Measurements from ENCODE around the gene RBBP8NL. TPM values are rescaled to one million over a fixed set of nuclear protein-coding genes. Genes with fewer than 3 reads are reported as not detected.

The RBBP8NL gene
- total RNA-seq, 1 experiment from 2014 or later, result not detected

DNA sequence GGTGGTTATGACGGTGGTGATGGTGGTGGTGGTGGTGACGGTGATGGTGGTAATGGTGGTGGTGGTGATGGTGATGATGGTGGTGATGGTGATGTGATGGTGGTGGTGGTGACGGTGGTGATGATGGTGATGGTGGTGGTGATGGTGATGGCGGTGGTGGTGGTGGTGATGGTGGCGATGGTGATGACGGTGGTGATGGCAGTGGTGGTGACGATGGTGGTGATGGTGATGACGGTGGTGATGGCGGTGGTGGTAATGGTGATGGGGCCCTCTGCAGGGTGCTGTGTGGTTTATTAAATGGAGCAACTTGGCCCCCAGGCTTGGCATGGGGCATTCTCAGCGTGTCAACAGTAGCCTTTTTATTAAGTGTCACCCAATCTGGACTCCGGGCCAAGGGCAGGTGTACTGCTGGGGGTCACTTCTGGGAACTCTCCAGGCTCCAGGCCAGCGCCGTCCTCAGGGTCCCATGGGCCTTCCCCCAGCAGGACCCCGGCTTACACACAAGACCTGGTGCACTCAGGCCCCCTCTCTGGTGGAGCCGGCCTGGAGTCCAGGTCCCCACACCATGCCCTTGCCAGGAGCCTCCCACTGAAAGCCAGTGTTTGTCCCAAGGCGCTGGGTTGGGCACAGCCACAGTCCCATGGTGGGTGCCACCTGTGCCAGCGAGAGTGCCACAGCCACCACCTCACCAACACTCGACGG lies 29.1 kb downstream of the RBBP8NL start:
- no TSS peak for BruUV-seq (replicated peaks)
- no peaks in the 10 kb centered on the region for H3K36me3 ChIP-seq (ENCODE audit: control insufficient read depth, insufficient read depth, low read length)
- in situ Hi-C loops (cut with HindIII; ENCODE audit: low pct_unique_long_range_greater_than_20kb, low sequenced_read_pairs) (no loop called here), intact Hi-C loops (cut with micrococcal nuclease; ENCODE audit: unreplicated experiment) (no loop called here)
- no peak for ATAC-seq
- no peak overlapping the region for H3K4me3 ChIP-seq (ENCODE audit: low read depth in 2 of 2, low read length in 2 of 2)
- ChIA-PET CTCF (no interaction called here), POLR2A (no interaction called here)
- H3K27ac ChIP-seq (ENCODE audit: low read length), result no peak overlapping the region
- no peak for DNase-seq (ENCODE audit: low read depth, low spot score)
- no peaks in the 10 kb centered on the region for H3K9me3 ChIP-seq (ENCODE audit: control insufficient read depth, insufficient read depth, low read depth, low read length)
- H3K27me3 ChIP-seq (ENCODE audit: control insufficient read depth, insufficient read depth, low read length), result no peaks in the 10 kb centered on the region
- no peaks in the 10 kb centered on the region for H3K4me1 ChIP-seq (ENCODE audit: control insufficient read depth, insufficient read depth, low read length)
- TF ChIP-seq, protein P1, sequence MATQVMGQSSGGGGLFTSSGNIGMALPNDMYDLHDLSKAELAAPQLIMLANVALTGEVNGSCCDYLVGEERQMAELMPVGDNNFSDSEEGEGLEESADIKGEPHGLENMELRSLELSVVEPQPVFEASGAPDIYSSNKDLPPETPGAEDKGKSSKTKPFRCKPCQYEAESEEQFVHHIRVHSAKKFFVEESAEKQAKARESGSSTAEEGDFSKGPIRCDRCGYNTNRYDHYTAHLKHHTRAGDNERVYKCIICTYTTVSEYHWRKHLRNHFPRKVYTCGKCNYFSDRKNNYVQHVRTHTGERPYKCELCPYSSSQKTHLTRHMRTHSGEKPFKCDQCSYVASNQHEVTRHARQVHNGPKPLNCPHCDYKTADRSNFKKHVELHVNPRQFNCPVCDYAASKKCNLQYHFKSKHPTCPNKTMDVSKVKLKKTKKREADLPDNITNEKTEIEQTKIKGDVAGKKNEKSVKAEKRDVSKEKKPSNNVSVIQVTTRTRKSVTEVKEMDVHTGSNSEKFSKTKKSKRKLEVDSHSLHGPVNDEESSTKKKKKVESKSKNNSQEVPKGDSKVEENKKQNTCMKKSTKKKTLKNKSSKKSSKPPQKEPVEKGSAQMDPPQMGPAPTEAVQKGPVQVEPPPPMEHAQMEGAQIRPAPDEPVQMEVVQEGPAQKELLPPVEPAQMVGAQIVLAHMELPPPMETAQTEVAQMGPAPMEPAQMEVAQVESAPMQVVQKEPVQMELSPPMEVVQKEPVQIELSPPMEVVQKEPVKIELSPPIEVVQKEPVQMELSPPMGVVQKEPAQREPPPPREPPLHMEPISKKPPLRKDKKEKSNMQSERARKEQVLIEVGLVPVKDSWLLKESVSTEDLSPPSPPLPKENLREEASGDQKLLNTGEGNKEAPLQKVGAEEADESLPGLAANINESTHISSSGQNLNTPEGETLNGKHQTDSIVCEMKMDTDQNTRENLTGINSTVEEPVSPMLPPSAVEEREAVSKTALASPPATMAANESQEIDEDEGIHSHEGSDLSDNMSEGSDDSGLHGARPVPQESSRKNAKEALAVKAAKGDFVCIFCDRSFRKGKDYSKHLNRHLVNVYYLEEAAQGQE (IDR thresholded peaks at IDR 0.05; ENCODE audit: insufficient read depth in 1 of 2, low read depth in 2 of 2, low read length in 1 of 2), result no peak
- TF ChIP-seq SIN3A (IDR thresholded peaks at IDR 0.05; ENCODE audit: borderline replicate concordance, insufficient read depth, low read depth, low read length), result no peak
- TF ChIP-seq CTCF (IDR thresholded peaks at IDR 0.05), result no peak
- no peak for TF ChIP-seq TCF7L2 (IDR thresholded peaks at IDR 0.05; ENCODE audit: low read depth, low read length)
- no peak for TF ChIP-seq POLR2AphosphoS5 (IDR thresholded peaks at IDR 0.05; ENCODE audit: low read depth, low read length)

GRCh38 chr20:62396367-62397239 lies 30.7 kb downstream of the RBBP8NL start:
- no peaks in the 10 kb centered on the region for H3K4me1 ChIP-seq (ENCODE audit: control insufficient read depth, insufficient read depth, low read length)
- H3K27me3 ChIP-seq (ENCODE audit: control insufficient read depth, insufficient read depth, low read length), result no peaks in the 10 kb centered on the region
- H3K36me3 ChIP-seq (ENCODE audit: control insufficient read depth, insufficient read depth, low read length), result no peaks in the 10 kb centered on the region
- in situ Hi-C loops (cut with HindIII; ENCODE audit: low pct_unique_long_range_greater_than_20kb, low sequenced_read_pairs), result no loop called here
- no peak overlapping the region for H3K4me3 ChIP-seq (ENCODE audit: low read depth in 2 of 2, low read length in 2 of 2)
- POLR2A ChIA-PET, result interaction anchor here (0.5 kb wide), 1 partner anchor 94 kb away, joined by 4 read pairs; no protein-coding TSS in a partner anchor
- ATAC-seq, result no peak
- H3K9me3 ChIP-seq (ENCODE audit: control insufficient read depth, insufficient read depth, low read depth, low read length), result no peaks in the 10 kb centered on the region
- no TSS peak for BruUV-seq (replicated peaks)
- DNase-seq (ENCODE audit: low read depth, low spot score), result no peak
- H3K27ac ChIP-seq (ENCODE audit: low read length), result no peak overlapping the region
- TF ChIP-seq, protein P1 (IDR thresholded peaks at IDR 0.05; ENCODE audit: insufficient read depth in 1 of 2, low read depth in 2 of 2, low read length in 1 of 2), result no peak
- TF ChIP-seq TCF7L2 (IDR thresholded peaks at IDR 0.05; ENCODE audit: low read depth, low read length) (no peak), CTCF (IDR thresholded peaks at IDR 0.05) (no peak), SIN3A (IDR thresholded peaks at IDR 0.05; ENCODE audit: borderline replicate concordance, insufficient read depth, low read depth, low read length) (no peak), POLR2AphosphoS5 (IDR thresholded peaks at IDR 0.05; ENCODE audit: low read depth, low read length) (no peak)
- CTCF ChIA-PET, result no interaction called here
- intact Hi-C loops (cut with micrococcal nuclease; ENCODE audit: unreplicated experiment), result no loop called here
